RWPE2 (cell line): ENCODE measurements around the gene RASL10B.

ENCODE experiments used
- ATAC-seq: fragments of 200-7000 bp; cut with Tn5 transposase; 3 replicates; pipeline ENCODE4 v1.9.1; 2021; ENCODE audit warnings: low read depth
- DNase-seq: peaks from one replicate; pipeline ENCODE4 v3.0.0-alpha.2; 2020; ENCODE audit warnings: low spot score
- H3K27ac ChIP-seq: fragments of 450-650 bp; 2 replicates; pipeline ENCODE4 v1.5.1; 2017; ENCODE audit warnings: mild to moderate bottlenecking; ENCODE audit not compliant: poor library complexity, severe bottlenecking
- H3K27me3 ChIP-seq: fragments of 250-450 bp; sonication (Bioruptor Pico); 2 replicates; pipeline ENCODE4 v1.5.1; 2021; ENCODE audit warnings: mild to moderate bottlenecking, moderate library complexity; ENCODE audit not compliant: insufficient read depth, poor library complexity, severe bottlenecking
- H3K36me3 ChIP-seq: fragments of 250-450 bp; sonication (Bioruptor Pico); 2 replicates; pipeline ENCODE4 v1.5.1; 2020; ENCODE audit warnings: low read depth, mild to moderate bottlenecking, moderate library complexity
- H3K4me1 ChIP-seq: fragments of 250-450 bp; sonication (Bioruptor Pico); 2 replicates; pipeline ENCODE4 v1.5.1; 2021; ENCODE audit warnings: mild to moderate bottlenecking, moderate library complexity; ENCODE audit not compliant: insufficient read depth, poor library complexity, severe bottlenecking
- H3K4me3 ChIP-seq: fragments of 250-450 bp; sonication (Bioruptor Pico); 2 replicates; pipeline ENCODE4 v1.5.1; 2021; ENCODE audit warnings: mild to moderate bottlenecking, moderate library complexity; ENCODE audit not compliant: severe bottlenecking
- H3K9me3 ChIP-seq: fragments of 250-450 bp; sonication (Bioruptor Pico); 2 replicates; pipeline ENCODE4 v1.5.1; 2021; ENCODE audit warnings: mild to moderate bottlenecking, moderate library complexity; ENCODE audit not compliant: severe bottlenecking
- TF ChIP-seq, protein P1 (sequence below): fragments of 450-650 bp; IDR thresholded peaks from one replicate; pipeline ENCODE4 v1.5.1; 2017; ENCODE audit warnings: mild to moderate bottlenecking, moderate library complexity; ENCODE audit not compliant: poor library complexity, severe bottlenecking

The RASL10B gene

GRCh38 chr17:35740997-35741931 is 9.8 kb downstream of the RASL10B start:
- H3K4me3 ChIP-seq, result no peak overlapping the region

DNA sequence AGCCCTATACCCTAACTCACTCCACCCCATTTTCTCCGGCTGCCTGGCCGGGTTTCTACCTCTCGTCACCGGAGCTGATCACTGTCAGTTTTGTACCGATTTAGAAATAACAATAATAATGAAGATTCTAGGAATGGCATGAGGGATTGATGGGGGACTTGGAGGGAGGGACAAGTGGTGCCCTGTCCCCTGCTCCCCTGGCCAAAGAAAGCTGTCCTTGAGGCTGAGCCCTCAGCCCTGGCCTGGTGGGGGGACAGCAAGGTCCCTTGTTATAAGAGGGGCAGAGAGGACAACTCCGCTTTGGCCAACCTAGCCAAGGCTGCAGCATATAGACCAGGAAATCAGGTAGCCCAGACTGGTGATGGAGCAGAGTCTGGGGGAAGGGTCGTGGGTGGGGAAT is 11.1 kb downstream of the RASL10B start:
- H3K36me3 ChIP-seq, result no peaks in the 10 kb centered on the region
- no peaks in the 10 kb centered on the region for H3K4me1 ChIP-seq
- no peak overlapping the region for H3K27ac ChIP-seq
- ATAC-seq (no peak), DNase-seq (no peak)
- TF ChIP-seq, protein P1, sequence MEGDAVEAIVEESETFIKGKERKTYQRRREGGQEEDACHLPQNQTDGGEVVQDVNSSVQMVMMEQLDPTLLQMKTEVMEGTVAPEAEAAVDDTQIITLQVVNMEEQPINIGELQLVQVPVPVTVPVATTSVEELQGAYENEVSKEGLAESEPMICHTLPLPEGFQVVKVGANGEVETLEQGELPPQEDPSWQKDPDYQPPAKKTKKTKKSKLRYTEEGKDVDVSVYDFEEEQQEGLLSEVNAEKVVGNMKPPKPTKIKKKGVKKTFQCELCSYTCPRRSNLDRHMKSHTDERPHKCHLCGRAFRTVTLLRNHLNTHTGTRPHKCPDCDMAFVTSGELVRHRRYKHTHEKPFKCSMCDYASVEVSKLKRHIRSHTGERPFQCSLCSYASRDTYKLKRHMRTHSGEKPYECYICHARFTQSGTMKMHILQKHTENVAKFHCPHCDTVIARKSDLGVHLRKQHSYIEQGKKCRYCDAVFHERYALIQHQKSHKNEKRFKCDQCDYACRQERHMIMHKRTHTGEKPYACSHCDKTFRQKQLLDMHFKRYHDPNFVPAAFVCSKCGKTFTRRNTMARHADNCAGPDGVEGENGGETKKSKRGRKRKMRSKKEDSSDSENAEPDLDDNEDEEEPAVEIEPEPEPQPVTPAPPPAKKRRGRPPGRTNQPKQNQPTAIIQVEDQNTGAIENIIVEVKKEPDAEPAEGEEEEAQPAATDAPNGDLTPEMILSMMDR, result no peak
- no peaks in the 10 kb centered on the region for H3K9me3 ChIP-seq
- peaks cover 33% of the 10 kb centered on the region for H3K27me3 ChIP-seq
- no peak overlapping the region for H3K4me3 ChIP-seq

More at GRCh38 chr17:35740997-35741931, 9.8 kb downstream of the RASL10B start:
- Histone ChIP-seq H3K27ac (no peak overlapping the region), H3K4me1 (no peaks in the 10 kb centered on the region), H3K27me3 (peaks cover 33% of the 10 kb centered on the region), H3K36me3 (no peaks in the 10 kb centered on the region), H3K9me3 (no peaks in the 10 kb centered on the region)
- DNase-seq, result no peak
- peak; percentile 55 for ATAC-seq
- TF ChIP-seq, protein P1, result no peak

GRCh38 chr17:35742896-35743477 is 11.5 kb downstream of the RASL10B start:
- H3K9me3 ChIP-seq, result no peaks in the 10 kb centered on the region
- peaks cover 33% of the 10 kb centered on the region for H3K27me3 ChIP-seq
- TF ChIP-seq, protein P1, result no peak
- H3K4me3 ChIP-seq, result no peak overlapping the region
- H3K27ac ChIP-seq, result no peak overlapping the region
- ATAC-seq (no peak), DNase-seq (no peak)
- peaks cover 4% of the 10 kb centered on the region for H3K4me1 ChIP-seq
- no peaks in the 10 kb centered on the region for H3K36me3 ChIP-seq

DNA sequence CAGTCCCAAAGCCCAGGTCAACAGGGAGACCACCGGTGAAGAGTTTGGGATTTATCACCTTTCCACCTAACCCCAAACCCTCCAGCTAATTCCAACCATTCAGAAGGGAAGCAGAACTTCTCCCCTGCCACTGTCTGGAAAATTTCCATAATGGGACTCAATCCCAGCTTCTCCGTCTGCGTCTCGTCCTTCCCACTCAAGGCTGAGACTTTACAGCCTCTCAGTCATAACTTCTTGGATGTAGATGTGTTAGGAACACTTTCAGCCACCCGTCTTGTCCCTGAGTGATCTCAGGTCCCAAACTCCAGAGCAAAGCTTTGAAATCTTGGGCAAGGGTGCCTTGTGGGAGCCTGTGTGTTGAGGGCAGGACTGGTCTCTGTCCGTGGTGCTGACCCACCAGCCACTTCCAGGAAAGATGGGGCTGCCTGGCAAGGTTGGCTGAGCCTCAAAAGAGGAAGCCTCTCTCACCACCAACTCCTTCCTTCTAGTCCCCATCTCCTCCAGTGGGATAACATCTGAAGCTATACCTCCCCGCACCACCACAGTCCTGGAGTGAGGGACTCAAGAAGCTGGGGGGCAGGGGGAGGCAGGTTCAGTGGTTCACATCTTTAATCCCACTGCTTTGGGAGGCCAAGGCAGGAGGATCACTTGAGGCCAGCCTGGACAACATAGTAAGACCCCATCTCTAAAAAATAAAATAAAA is 12.3 kb downstream of the RASL10B start:
- no peak overlapping the region for H3K27ac ChIP-seq
- H3K4me3 ChIP-seq, result no peak overlapping the region
- H3K27me3 ChIP-seq, result peaks cover 33% of the 10 kb centered on the region
- no peaks in the 10 kb centered on the region for H3K36me3 ChIP-seq
- TF ChIP-seq, protein P1, result no peak
- no peak for DNase-seq
- peaks cover 10% of the 10 kb centered on the region for H3K4me1 ChIP-seq
- H3K9me3 ChIP-seq, result no peaks in the 10 kb centered on the region
- ATAC-seq, result peak; percentile 12; the same call in 1 of the 3 replicates
